Adipocyte (in vitro differentiated cells): Measurements from ENCODE around the gene CSK.
"Not testable (repeated sequence)": the region's sequence is repeated elsewhere in the genome, so short reads cannot be mapped to it uniquely, and the experiment has no call there.

ENCODE experiments used
- DNase-seq: peaks from one replicate; pipeline ENCODE4 v3.0.0-alpha.2; 2015; ENCODE audit warnings: low read depth
- H3K27me3 ChIP-seq: replicated peaks from 2 replicates; pipeline ENCODE4 v1.7.0; 2013; ENCODE audit warnings: mild to moderate bottlenecking, low read length, moderate library complexity; ENCODE audit not compliant: control insufficient read depth, insufficient read depth
- H3K36me3 ChIP-seq: 2 replicates; pipeline ENCODE4 v1.7.0; 2013; ENCODE audit warnings: low read length, mild to moderate bottlenecking, moderate library complexity; ENCODE audit not compliant: control insufficient read depth, insufficient read depth, severe bottlenecking
- H3K4me1 ChIP-seq: 2 replicates; pipeline ENCODE4 v1.7.0; 2013; ENCODE audit warnings: mild to moderate bottlenecking, low read length, moderate library complexity; ENCODE audit not compliant: control insufficient read depth, insufficient read depth
- H3K4me3 ChIP-seq: 2 replicates; pipeline ENCODE4 v1.7.0; 2013; ENCODE audit warnings: mild to moderate bottlenecking, low read length, moderate library complexity
- H3K9ac ChIP-seq: 2 replicates; pipeline ENCODE4 v1.7.0; 2013; ENCODE audit warnings: mild to moderate bottlenecking, low read length, moderate library complexity
- H3K9me3 ChIP-seq: 2 replicates; pipeline ENCODE4 v1.7.0; 2013; ENCODE audit warnings: mild to moderate bottlenecking, low read length, moderate library complexity; ENCODE audit not compliant: control insufficient read depth

CSK gene

GRCh38 chr15:74781431-74782258, at the start of gene CSK:
Gene CSK, plus strand, starts transcription at chr15:74782080. Its CDS starts 16,218 bp downstream, at chr15:74798298.
- Histone ChIP-seq H3K27me3 (no peaks in the 10 kb centered on the region), H3K4me1 (peaks cover 40% of the 10 kb centered on the region), H3K4me3 (peak within 1 kb of the TSS; percentile 96), H3K36me3 (no peaks in the 10 kb centered on the region), H3K9me3 (no peaks in the 10 kb centered on the region), H3K9ac (peak within 1 kb of the TSS; percentile 94)
- DNase-seq = peak; percentile 89

DNA sequence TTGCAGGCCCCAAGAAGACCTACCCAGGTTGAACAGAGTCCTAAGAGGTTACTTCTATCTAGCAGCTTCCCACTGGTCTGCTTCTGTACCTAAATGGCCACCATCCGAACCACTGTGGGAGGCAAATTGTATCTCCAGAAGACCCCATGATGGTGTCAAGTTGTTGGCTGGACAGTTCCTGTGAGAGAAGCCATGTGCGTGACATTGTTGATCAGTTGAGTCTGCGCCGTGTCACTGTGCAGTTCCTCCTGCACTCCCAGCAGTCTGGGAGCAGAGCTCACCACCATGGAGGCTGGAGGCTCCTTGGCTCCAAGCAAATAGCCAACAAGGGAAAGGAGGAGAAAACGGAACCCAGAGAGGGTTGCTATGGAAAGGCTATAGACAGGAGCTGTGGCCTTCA, 49.0 kb upstream of the CSK start:
- peaks cover 13% of the 10 kb centered on the region for H3K4me1 ChIP-seq
- peaks cover 54% of the 10 kb centered on the region for H3K27me3 ChIP-seq
- no peak overlapping the region for H3K4me3 ChIP-seq
- H3K9me3 ChIP-seq = no peaks in the 10 kb centered on the region
- DNase-seq = no peak
- no peak overlapping the region for H3K9ac ChIP-seq
- H3K36me3 ChIP-seq = no peaks in the 10 kb centered on the region

GRCh38 chr15:74733269-74733668, 48.6 kb upstream of the CSK start:
- H3K4me1 ChIP-seq = peaks cover 13% of the 10 kb centered on the region
- H3K36me3 ChIP-seq = no peaks in the 10 kb centered on the region
- no peak for DNase-seq
- H3K9ac ChIP-seq = no peak overlapping the region
- H3K4me3 ChIP-seq = no peak overlapping the region
- no peaks in the 10 kb centered on the region for H3K9me3 ChIP-seq
- peaks cover 51% of the 10 kb centered on the region for H3K27me3 ChIP-seq

- H3K9me3 ChIP-seq = no peaks in the 10 kb centered on the region
- H3K36me3 ChIP-seq = no peaks in the 10 kb centered on the region
- no peak overlapping the region for H3K4me3 ChIP-seq
- DNase-seq = peak; percentile 16
- peaks cover 53% of the 10 kb centered on the region for H3K27me3 ChIP-seq
- peaks cover 13% of the 10 kb centered on the region for H3K4me1 ChIP-seq
- no peak overlapping the region for H3K9ac ChIP-seq
Observed at GRCh38 chr15:74735305-74735704, 46.6 kb upstream of the CSK start.

- not testable (repeated sequence) for H3K9me3 ChIP-seq, H3K4me1 ChIP-seq, H3K4me3 ChIP-seq, DNase-seq, H3K36me3 ChIP-seq, H3K9ac ChIP-seq
- H3K27me3 ChIP-seq = peaks cover 38% of the 10 kb centered on the region
Observed at GRCh38 chr15:74738239-74738638, 43.6 kb upstream of the CSK start.

- Histone ChIP-seq H3K9ac (no peak overlapping the region), H3K36me3 (no peaks in the 10 kb centered on the region), H3K27me3 (peaks cover 21% of the 10 kb centered on the region), H3K4me1 (peaks cover 2% of the 10 kb centered on the region), H3K9me3 (peaks cover 6% of the 10 kb centered on the region), H3K4me3 (no peak overlapping the region)
- no peak for DNase-seq
Observed at GRCh38 chr15:74742422-74742821, 39.5 kb upstream of the CSK start.

DNA sequence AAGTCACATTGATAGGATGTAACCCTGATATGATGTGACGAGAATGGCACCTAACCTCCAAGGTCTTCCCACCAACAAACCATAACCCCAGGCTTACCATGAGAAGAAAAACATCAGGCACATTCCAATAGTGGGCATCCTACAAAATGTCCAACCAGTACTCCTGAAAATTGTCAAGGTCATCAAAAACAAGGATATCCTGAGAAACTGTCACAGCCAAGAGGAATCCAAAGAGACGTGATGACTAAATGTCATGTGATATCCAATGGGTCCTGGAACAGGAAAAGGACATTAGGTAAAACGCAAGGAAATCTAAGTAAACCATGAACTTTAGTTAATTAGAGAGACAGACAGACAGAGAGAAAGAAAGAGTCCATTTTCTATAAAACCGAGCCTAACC, 35.5 kb upstream of the CSK start:
- Histone ChIP-seq H3K27me3 (peaks cover 17% of the 10 kb centered on the region), H3K4me3 (no peak overlapping the region)

GRCh38 chr15:74748322-74748946, 33.4 kb upstream of the CSK start, which contains the start of gene CYP1A2:
Gene CYP1A2, plus strand, starts transcription at chr15:74748845. Its CDS starts 894 bp downstream, at chr15:74749739.
- Histone ChIP-seq H3K4me1 (peaks cover 8% of the 10 kb centered on the region), H3K4me3 (no peak within 1 kb of the TSS), H3K36me3 (no peaks in the 10 kb centered on the region), H3K9me3 (no peaks in the 10 kb centered on the region), H3K27me3 (peaks cover 13% of the 10 kb centered on the region), H3K9ac (no peak within 1 kb of the TSS)
- no peak for DNase-seq

More for the DNA sequence above, 35.5 kb upstream of the CSK start:
- peaks cover 6% of the 10 kb centered on the region for H3K9me3 ChIP-seq
- H3K9ac ChIP-seq = no peak overlapping the region
- no peak for DNase-seq
- H3K4me1 ChIP-seq = no peaks in the 10 kb centered on the region
- no peaks in the 10 kb centered on the region for H3K36me3 ChIP-seq

DNA sequence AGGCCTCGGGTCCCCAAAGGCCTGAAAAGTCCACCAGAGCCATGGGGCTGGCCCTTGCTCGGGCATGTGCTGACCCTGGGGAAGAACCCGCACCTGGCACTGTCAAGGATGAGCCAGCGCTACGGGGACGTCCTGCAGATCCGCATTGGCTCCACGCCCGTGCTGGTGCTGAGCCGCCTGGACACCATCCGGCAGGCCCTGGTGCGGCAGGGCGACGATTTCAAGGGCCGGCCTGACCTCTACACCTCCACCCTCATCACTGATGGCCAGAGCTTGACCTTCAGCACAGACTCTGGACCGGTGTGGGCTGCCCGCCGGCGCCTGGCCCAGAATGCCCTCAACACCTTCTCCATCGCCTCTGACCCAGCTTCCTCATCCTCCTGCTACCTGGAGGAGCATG, 32.0 kb upstream of the CSK start:
- Histone ChIP-seq H3K9ac (no peak overlapping the region), H3K4me3 (no peak overlapping the region), H3K9me3 (no peaks in the 10 kb centered on the region), H3K36me3 (no peaks in the 10 kb centered on the region), H3K27me3 (peaks cover 17% of the 10 kb centered on the region), H3K4me1 (peaks cover 8% of the 10 kb centered on the region)
- DNase-seq = no peak

DNA sequence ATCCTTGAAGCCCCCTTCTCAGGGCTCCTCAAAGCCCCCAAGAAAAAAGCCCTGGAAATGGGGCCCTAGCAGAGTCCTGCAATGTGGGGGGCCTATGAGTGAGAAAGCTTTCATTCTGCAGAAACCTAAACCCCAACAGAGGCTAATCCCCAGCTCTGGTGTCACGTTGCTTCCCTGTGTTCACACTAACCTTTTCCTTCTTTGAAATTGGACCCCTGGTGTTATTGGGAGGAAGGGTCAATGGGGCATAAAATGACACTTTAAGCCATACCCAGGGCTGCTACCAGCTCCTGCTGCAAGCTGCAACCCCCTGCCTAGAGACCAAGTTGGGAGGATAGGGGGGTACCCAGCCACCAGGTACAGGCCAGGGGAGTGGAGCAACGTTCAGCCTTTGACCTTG, 31.1 kb upstream of the CSK start:
- H3K4me1 ChIP-seq = peaks cover 8% of the 10 kb centered on the region
- no peaks in the 10 kb centered on the region for H3K9me3 ChIP-seq
- no peak overlapping the region for H3K9ac ChIP-seq
- H3K27me3 ChIP-seq = peaks cover 19% of the 10 kb centered on the region
- no peaks in the 10 kb centered on the region for H3K36me3 ChIP-seq
- no peak for DNase-seq
- no peak overlapping the region for H3K4me3 ChIP-seq

DNA sequence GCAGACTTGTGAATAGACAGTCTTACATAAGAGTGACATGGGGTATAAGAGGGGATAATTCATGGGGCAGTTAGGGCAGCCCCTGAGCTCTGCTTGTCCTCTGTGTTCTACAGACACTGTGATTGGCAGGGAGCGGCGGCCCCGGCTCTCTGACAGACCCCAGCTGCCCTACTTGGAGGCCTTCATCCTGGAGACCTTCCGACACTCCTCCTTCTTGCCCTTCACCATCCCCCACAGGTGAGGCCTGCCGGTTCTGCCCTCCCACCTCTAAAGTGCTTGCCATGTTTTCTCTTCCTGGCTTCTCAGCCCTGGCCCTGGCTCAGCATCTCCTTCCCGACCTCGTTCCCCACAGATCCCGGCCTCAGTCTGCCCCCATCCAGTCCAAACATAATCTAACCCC, 29.9 kb upstream of the CSK start:
- peaks cover 16% of the 10 kb centered on the region for H3K27me3 ChIP-seq
- no peak for DNase-seq
- H3K4me3 ChIP-seq = no peak overlapping the region
- H3K9me3 ChIP-seq = no peaks in the 10 kb centered on the region
- no peak overlapping the region for H3K9ac ChIP-seq
- H3K4me1 ChIP-seq = peaks cover 8% of the 10 kb centered on the region
- H3K36me3 ChIP-seq = no peaks in the 10 kb centered on the region
